Activated T-cell treated with anti-CD3 and anti-CD28 coated beads, Interleukin-2, amount 50 U/mL, for 4 hours (primary cell): ENCODE data around the gene RBBP8. TPM values are rescaled to one million over a fixed set of nuclear protein-coding genes. Genes with fewer than 3 reads are reported as not detected.

ENCODE experiments used
- ATAC-seq, 2 donors: fragments of 200-7000 bp; cut with Tn5 transposase; one replicate each; pipeline ENCODE4 v1.10.0; 2021
- DNase-seq: peaks from one replicate; pipeline ENCODE4 v3.0.0-alpha.2; 2020
- H3K27me3 Mint-ChIP-seq: one replicate; pipeline ENCODE4 v1.8.0; 2021; ENCODE audit warnings: low read depth, mixed read lengths
- H3K36me3 Mint-ChIP-seq: one replicate; pipeline ENCODE4 v1.8.0; 2022; ENCODE audit warnings: mixed read lengths; ENCODE audit not compliant: insufficient read depth
- H3K4me1 Mint-ChIP-seq: one replicate; pipeline ENCODE4 v1.8.0; 2021; ENCODE audit warnings: low read depth, mixed read lengths
- H3K4me3 Mint-ChIP-seq: one replicate; pipeline ENCODE4 v1.8.0; 2021; ENCODE audit warnings: mild to moderate bottlenecking, moderate library complexity, mixed read lengths
- H3K9me3 Mint-ChIP-seq: one replicate; pipeline ENCODE4 v1.8.0; 2021; ENCODE audit warnings: mixed read lengths
- total RNA-seq, 3 donors: library from RNA; stranded (reverse); gene quantifications; one replicate each; pipeline ENCODE4 v1.2.1, GENCODE V29; 2021

RBBP8 gene
- total RNA-seq, 3 donors from 2014 or later = 40.9 to 61.5 (median 46.9) TPM

GRCh38 chr18:22988208-22988607 is 55.1 kb downstream of the RBBP8 start:
- no peak for ATAC-seq
- Mint-ChIP-seq H3K36me3 (peaks cover 9% of the 10 kb centered on the region), H3K4me3 (no peak overlapping the region), H3K27me3 (no peaks in the 10 kb centered on the region), H3K4me1 (no peaks in the 10 kb centered on the region), H3K9me3 (no peaks in the 10 kb centered on the region)
- DNase-seq = no peak

DNA sequence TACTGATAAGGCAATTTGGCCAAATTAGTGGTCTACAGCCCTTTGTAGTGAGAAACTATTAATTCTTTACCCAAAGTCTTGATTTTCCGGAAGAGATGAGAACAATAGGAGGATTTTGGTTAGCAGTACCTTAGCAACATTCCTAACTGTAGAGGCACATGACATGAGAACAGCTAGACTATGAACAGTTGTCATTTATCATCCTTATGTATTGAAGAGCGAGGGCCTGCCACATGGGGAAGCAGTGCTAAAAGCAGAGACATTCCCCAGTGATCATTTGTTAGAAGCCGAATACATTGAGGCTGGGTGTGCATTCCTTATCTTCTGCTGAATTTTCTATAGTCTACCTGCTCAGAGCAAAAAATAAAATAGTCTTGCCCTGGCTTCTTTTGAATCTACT is 65.2 kb downstream of the RBBP8 start:
- DNase-seq = no peak
- H3K36me3 Mint-ChIP-seq = peaks cover 25% of the 10 kb centered on the region
- ATAC-seq = no peak

DNA sequence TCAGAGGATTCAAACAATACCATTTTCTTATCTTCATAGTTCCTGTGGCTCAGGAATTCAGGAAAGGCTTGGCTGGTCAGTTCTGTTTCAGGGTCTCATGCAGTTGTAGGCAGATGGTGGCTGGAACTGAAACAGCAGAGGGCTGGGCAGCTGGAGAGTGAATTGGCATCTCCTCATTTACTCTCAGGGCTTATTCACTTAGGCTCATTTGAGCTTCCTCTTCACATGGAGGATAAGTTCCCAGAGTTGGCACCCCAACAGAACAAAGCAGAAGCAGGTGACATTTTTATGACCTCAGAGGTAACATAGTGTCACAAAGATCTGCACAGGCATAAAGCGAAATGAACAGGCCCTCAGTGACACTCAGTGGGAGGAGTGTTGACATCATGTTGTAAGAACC is 66.1 kb downstream of the RBBP8 start:
- DNase-seq = no peak
- H3K36me3 Mint-ChIP-seq = peaks cover 21% of the 10 kb centered on the region
- no peak for ATAC-seq
- no peak overlapping the region for H3K4me3 Mint-ChIP-seq
- no peaks in the 10 kb centered on the region for H3K4me1 Mint-ChIP-seq
- no peaks in the 10 kb centered on the region for H3K27me3 Mint-ChIP-seq
- H3K9me3 Mint-ChIP-seq = no peaks in the 10 kb centered on the region

More for the DNA sequence above, 65.2 kb downstream of the RBBP8 start:
- H3K4me1 Mint-ChIP-seq = no peaks in the 10 kb centered on the region
- no peaks in the 10 kb centered on the region for H3K9me3 Mint-ChIP-seq
- H3K4me3 Mint-ChIP-seq = no peak overlapping the region
- no peaks in the 10 kb centered on the region for H3K27me3 Mint-ChIP-seq

DNA sequence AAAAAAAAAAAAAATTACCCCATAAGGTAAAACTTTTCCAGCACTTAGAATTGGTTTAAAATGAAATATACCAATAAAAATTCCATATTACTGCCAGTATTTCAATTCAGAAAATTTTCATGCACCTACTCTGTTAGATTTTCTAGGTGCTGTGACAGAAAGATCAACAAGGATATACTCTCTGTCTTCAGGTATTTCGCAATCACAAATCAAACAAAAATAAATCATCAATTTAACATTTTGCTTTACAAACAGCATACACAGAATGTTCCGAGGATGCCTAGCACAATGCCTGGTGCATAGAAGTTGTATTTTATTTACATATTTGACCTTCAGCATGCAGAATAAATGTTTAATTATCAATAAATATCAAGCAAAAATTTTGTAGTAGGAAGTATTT is 66.5 kb downstream of the RBBP8 start:
- Mint-ChIP-seq H3K9me3 (no peaks in the 10 kb centered on the region), H3K4me3 (no peak overlapping the region), H3K27me3 (no peaks in the 10 kb centered on the region), H3K4me1 (no peaks in the 10 kb centered on the region), H3K36me3 (peaks cover 21% of the 10 kb centered on the region)
- DNase-seq (no peak), ATAC-seq (no peak)

DNA sequence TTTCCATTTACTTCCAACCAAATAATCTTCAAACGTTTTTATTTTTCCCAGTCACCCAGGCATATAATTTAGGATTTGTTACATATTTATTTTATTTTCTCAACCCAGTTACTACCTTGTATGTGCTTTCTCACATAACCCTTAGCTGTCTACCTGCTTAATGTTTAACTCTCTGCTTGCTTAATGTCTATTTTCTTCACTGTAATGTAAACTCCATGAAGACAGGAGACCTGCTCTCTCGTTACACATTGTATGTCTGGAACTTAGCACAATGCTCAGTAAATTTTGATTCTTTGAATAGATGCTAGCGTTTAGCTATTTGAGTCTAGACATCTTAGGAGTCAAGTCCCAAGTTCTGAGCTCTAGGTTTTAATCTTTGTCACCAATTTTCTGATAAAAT is 70.2 kb downstream of the RBBP8 start:
- peaks cover 17% of the 10 kb centered on the region for H3K36me3 Mint-ChIP-seq
- H3K27me3 Mint-ChIP-seq = no peaks in the 10 kb centered on the region
- ATAC-seq (no peak), DNase-seq (no peak)
- no peaks in the 10 kb centered on the region for H3K4me1 Mint-ChIP-seq
- H3K9me3 Mint-ChIP-seq = no peaks in the 10 kb centered on the region
- no peak overlapping the region for H3K4me3 Mint-ChIP-seq

DNA sequence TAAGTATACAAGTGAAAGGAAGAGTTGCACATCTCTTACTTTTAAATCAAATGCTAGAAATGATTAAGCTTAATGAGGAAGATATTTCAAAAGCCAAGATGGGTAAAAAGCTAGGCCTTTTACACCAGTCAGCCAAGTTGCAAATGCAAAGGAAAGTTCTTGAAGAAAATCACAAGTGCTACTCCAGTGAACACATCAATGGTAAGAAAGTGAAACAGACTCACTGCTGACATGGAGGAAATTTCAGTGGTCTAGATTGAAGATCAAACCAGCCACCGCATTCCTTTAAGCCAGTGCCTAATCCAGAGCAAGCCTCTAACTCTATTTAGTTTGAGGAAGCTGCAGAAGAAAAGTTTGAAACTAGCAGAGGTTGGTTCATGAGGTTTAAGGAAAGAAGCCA is 79.1 kb downstream of the RBBP8 start:
- no peaks in the 10 kb centered on the region for H3K27me3 Mint-ChIP-seq
- peak in 1 of 2 donors; percentile 53 for ATAC-seq
- H3K9me3 Mint-ChIP-seq = no peaks in the 10 kb centered on the region
- no peak for DNase-seq
- peaks cover 4% of the 10 kb centered on the region for H3K36me3 Mint-ChIP-seq
- peaks cover 5% of the 10 kb centered on the region for H3K4me1 Mint-ChIP-seq
- no peak overlapping the region for H3K4me3 Mint-ChIP-seq

DNA sequence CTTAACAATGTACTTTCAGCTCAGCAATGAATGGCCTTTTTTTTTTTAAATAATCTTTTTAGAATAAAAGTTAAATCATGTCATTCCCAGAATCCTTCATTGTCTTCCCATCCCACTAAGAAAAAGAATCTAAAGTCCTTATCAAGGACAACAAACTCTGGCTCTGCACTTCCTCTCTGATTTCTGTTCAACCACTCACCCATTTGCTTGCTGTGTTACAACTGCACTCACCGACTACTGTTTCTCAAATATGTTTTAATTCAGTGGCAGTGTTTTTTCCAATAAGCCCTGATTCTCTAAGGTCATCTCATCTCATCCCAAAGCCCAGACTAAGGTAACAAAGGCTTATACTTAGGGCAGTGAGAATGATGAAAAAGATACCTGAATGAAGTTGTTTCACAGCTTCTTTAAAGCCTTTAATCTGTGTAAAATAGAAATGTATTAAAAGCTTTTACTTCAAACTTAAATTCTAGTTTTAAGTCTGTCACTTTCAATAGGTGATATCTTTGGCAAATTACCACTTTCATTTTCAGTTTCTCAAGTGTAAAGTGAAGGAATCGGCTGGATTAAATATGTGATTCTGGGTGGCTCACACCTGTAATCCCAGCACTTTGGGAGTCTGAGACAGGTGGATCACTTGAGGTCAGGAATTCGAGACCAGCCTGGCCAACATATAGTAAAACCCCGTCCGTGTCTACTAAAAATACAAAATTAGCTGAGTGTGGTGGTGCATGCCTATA is 87.6 kb downstream of the RBBP8 start:
- Mint-ChIP-seq H3K27me3 (no peaks in the 10 kb centered on the region), H3K36me3 (peaks cover 7% of the 10 kb centered on the region), H3K9me3 (no peaks in the 10 kb centered on the region), H3K4me1 (peaks cover 13% of the 10 kb centered on the region), H3K4me3 (peak overlapping the region; percentile 68)
- ATAC-seq (no peak), DNase-seq (no peak)

DNA sequence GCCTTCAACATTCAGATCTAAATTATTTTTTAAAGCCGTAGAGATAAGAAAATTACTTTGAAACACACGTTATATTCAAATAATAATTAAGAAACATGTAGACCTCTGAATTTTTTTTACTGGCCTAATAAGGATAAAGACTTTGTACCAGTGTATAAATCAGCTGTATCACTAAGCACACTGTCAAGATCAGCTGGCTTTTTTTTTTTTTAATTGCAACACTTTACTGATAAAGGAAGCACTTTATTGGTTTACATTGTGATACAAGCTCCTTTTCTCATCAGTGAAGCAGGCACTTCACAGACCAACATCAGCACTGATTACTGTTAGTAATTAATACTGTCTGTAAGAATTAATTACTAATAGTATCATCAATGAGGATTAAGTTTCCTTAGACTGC is 88.5 kb downstream of the RBBP8 start:
- Mint-ChIP-seq H3K4me3 (no peak overlapping the region), H3K9me3 (no peaks in the 10 kb centered on the region), H3K36me3 (peaks cover 11% of the 10 kb centered on the region), H3K4me1 (peaks cover 13% of the 10 kb centered on the region), H3K27me3 (no peaks in the 10 kb centered on the region)
- no peak for ATAC-seq
- no peak for DNase-seq

GRCh38 chr18:23032030-23032582 is 99.0 kb downstream of the RBBP8 start:
- ATAC-seq (no peak), DNase-seq (no peak)
- H3K9me3 Mint-ChIP-seq = no peaks in the 10 kb centered on the region
- no peaks in the 10 kb centered on the region for H3K27me3 Mint-ChIP-seq
- H3K4me3 Mint-ChIP-seq = no peak overlapping the region
- peaks cover 7% of the 10 kb centered on the region for H3K36me3 Mint-ChIP-seq
- no peaks in the 10 kb centered on the region for H3K4me1 Mint-ChIP-seq

DNA sequence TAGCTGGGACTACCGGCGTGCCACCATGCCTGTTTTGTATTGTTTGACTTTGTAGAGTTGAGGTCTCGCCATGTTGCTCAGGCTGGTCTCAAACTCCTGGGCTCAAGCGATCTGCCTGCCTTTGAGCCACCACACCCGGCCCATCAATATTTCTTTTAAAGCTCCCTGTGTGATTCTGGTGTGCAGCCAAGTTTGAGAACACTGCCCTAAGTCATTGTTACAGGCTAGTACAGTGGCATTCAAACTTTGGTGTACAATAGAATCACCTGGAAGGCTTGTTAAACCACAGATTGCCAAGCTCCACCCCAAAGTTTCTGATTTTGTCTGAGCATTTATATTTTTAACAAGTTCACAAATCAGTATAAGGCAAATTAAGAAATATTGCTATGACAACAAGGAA is 99.9 kb downstream of the RBBP8 start:
- no peak for ATAC-seq
- no peaks in the 10 kb centered on the region for H3K36me3 Mint-ChIP-seq
- no peak overlapping the region for H3K4me3 Mint-ChIP-seq
- H3K4me1 Mint-ChIP-seq = no peaks in the 10 kb centered on the region
- no peaks in the 10 kb centered on the region for H3K9me3 Mint-ChIP-seq
- no peak for DNase-seq
- no peaks in the 10 kb centered on the region for H3K27me3 Mint-ChIP-seq

DNA sequence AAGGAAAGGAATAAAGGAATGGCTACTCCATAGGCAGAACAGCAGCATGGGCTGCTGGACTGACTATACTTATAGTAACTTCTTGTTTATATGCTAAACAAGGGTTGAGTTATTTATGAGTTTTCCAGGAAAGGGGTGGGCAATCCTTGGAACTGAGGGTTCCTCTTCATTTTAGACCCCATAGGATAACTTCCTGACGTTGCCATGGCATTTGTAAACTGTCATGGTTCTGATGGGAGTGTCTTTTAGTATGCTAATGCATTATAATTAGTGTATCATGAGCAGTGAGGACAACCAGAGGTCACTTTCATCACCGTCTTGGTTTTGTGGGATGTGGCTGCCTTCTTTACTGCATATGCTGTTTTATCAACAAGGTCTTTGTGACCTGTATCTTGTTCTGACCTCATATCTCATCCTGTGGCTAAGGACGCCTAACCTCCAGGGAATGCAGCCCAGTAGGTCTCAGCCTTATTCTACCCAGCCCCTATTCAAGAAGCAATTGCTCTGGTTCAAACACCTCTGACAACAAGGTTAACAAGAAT is 103.6 kb downstream of the RBBP8 start:
- H3K4me1 Mint-ChIP-seq = peaks cover 1% of the 10 kb centered on the region
- no peak for ATAC-seq
- no peaks in the 10 kb centered on the region for H3K27me3 Mint-ChIP-seq
- H3K9me3 Mint-ChIP-seq = no peaks in the 10 kb centered on the region
- H3K4me3 Mint-ChIP-seq = no peak overlapping the region
- DNase-seq = no peak
- no peaks in the 10 kb centered on the region for H3K36me3 Mint-ChIP-seq

DNA sequence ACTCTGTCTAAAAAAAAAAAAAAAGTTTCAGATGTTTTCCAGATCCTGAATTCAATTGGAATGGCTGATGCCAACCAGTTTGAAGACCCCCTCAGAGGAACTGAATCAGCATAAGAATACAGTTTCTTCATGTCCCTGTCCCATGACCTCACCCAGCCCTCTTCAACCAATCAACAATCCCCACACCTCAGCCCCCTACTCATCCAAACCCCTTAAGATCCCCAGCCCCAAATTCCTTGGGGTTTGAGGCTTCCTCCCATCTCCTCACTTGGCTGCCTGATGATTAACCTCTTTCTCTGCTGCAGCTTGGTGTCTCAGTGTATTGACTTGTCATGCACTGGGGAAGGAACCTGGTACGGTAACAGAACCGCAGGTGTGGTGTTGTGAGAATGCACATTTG is 104.5 kb downstream of the RBBP8 start:
- DNase-seq (no peak), ATAC-seq (no peak)
- Mint-ChIP-seq H3K27me3 (no peaks in the 10 kb centered on the region), H3K4me3 (no peak overlapping the region), H3K36me3 (no peaks in the 10 kb centered on the region), H3K9me3 (no peaks in the 10 kb centered on the region), H3K4me1 (peaks cover 1% of the 10 kb centered on the region)

- H3K36me3 Mint-ChIP-seq = no peaks in the 10 kb centered on the region
- peaks cover 5% of the 10 kb centered on the region for H3K9me3 Mint-ChIP-seq
- H3K4me3 Mint-ChIP-seq = no peak overlapping the region
- ATAC-seq (no peak), DNase-seq (no peak)
- H3K27me3 Mint-ChIP-seq = peaks cover 3% of the 10 kb centered on the region
- peaks cover 1% of the 10 kb centered on the region for H3K4me1 Mint-ChIP-seq
Observed at GRCh38 chr18:23038712-23039111, 105.6 kb downstream of the RBBP8 start.

- peaks cover 1% of the 10 kb centered on the region for H3K4me1 Mint-ChIP-seq
- DNase-seq (no peak), ATAC-seq (no peak)
- no peaks in the 10 kb centered on the region for H3K36me3 Mint-ChIP-seq
- H3K4me3 Mint-ChIP-seq = no peak overlapping the region
- peaks cover 5% of the 10 kb centered on the region for H3K9me3 Mint-ChIP-seq
- H3K27me3 Mint-ChIP-seq = peaks cover 3% of the 10 kb centered on the region
Observed at GRCh38 chr18:23042133-23042532, 109.0 kb downstream of the RBBP8 start.

DNA sequence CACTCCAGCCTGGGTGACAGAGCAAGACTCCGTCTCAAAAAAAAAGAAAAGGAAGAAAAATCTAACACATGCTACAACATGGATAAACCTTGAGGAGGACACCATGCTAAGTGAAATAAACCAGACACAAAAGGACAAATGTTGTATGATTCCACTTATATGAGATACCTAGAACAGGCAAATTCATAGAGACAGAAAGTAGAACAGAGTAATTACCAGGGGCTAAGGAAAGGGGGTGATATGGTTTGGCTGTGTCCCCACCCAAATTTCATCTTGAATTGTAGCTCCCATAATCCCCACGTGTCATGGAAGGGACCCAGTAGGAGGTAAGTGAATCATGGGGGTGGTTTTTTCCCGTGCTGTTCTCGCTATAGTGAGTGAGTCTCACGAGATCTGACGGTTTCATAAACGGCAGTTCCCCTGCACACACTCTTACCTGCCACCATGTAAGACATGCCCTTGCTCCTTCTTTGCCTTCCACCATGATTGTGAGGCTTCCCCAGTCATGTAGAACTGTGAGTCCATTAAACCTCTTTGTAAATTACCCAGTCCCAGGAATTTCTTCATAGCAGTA is 110.8 kb downstream of the RBBP8 start:
- peaks cover 5% of the 10 kb centered on the region for H3K9me3 Mint-ChIP-seq
- no peak overlapping the region for H3K4me3 Mint-ChIP-seq
- peaks cover 3% of the 10 kb centered on the region for H3K27me3 Mint-ChIP-seq
- no peaks in the 10 kb centered on the region for H3K36me3 Mint-ChIP-seq
- ATAC-seq (no peak), DNase-seq (no peak)
- peaks cover 1% of the 10 kb centered on the region for H3K4me1 Mint-ChIP-seq
